HTR-8/SVneo (cell line): ENCODE measurements around the gene ABCB8.
"Not testable (repeated sequence)": the region's sequence is repeated elsewhere in the genome, so short reads cannot be mapped to it uniquely, and the experiment has no call there.

Experiments
- DNase-seq: peaks from one replicate; pipeline ENCODE4 v3.0.0; 2011; ENCODE audit warnings: low spot score, mixed read lengths; ENCODE audit not compliant: insufficient read length
- FAIRE-seq: peaks from 2 replicates; lab custom pipeline; 2011; peaks lifted over from hg19 to GRCh38; lab: Jason Lieb, UNC

The ABCB8 gene

DNA sequence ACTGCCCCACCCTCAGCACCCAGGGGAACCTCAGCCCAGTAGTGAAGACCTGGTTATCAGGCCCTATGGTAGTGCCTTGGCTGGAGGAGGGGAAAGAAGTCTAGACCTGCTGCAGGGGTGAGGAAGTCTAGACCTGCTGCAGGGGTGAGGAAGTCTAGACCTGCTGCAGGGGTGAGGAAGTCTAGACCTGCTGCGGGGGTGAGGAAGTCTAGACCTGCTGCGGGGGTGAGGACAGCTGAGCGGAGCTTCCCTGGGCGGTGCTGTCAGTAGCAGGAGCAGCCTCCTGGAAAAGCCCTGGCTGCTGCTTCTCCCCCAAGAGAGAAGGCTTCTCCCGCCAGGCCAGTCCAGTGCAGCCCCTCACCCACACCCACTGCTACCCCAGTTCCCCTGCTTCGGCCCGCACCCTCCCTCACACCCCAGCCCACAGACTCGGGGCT is 31.2 kb upstream of the ABCB8 start:
- FAIRE-seq = no peak
- no peak for DNase-seq

- FAIRE-seq = no peak
- no peak for DNase-seq
These were observed 30.4 kb upstream of the ABCB8 start for GRCh38 chr7:150997817-150998216.

DNA sequence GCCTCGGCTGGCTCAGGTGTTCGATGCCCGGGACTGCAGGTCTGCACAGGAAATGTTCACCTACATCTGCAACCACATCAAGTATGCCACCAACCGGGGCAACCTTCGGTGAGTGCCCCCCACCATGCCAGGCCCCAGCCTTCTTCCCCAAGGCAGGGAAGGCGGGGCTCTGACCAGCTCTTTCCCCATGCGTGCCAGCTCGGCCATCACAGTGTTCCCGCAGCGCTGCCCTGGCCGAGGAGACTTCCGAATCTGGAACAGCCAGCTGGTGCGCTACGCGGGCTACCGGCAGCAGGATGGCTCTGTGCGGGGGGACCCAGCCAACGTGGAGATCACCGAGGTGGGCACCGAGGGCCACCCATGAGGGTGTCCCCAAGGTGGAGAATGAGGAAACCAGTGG is 29.9 kb upstream of the ABCB8 start:
- no peak for DNase-seq
- FAIRE-seq = no peak

GRCh38 chr7:150999001-150999400 is 29.2 kb upstream of the ABCB8 start:
- no peak for FAIRE-seq
- DNase-seq = no peak

DNA sequence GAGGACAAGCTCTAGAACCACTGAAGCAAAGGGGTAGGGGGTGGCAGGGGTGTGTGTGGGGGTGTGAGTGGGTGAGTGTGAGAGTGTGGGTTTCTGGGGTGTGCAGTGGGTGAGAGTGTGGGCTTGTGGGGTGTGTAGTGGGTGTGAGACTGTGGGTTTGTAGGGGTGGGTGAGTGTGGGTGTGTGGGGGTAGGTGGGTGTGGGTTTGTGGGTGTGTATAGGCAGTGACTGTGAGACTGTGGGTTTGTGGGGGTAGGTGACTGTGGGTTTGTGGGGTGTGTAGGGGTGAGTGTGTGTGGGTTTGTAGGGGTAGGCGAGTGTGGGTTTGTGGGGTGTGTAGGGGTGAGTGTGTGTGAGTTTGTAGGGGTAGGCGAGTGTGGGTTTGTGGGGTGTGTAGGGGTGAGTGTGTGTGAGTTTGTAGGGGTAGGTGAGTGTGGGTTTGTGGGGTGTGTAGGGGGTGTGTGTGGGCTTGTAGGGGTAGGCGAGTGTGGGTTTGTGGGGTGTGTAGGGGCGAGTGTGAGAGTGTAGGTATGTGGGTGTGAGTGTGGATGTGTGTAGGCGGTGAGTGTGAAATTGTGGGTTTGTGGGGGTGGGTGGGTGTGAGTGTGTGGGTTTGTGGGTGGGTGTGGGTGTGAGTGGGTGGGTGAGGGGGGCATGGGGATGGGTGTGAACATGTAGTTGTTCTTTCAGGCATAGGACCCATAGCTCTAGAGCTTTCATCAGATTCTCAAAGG is 28.6 kb upstream of the ABCB8 start:
- FAIRE-seq = peak; percentile 23
- DNase-seq = no peak

GRCh38 chr7:151000897-151001495 is 27.3 kb upstream of the ABCB8 start:
- DNase-seq (no peak), FAIRE-seq (no peak)

- DNase-seq (no peak), FAIRE-seq (no peak)
These were observed 26.7 kb upstream of the ABCB8 start for GRCh38 chr7:151001546-151001945.

DNA sequence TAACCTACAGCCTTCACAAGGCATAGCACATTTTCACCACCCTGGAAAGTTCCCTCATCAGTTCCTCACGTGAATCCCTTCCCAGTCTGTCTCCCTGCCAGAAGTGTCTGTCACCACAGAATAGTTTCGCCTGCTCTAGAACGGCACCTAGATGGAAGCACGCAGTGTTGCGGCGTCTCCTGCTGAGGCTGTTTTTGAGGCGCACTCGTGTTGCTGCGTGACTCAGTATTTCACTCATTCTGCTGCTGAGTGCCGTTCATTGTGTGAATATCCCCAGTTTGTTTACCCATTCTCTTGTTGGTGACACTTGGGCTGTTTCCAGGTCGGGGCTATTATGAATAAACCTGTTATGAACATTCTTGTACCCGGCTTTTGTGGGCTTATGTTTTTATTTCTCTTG is 24.7 kb upstream of the ABCB8 start:
- DNase-seq (no peak), FAIRE-seq (no peak)

- no peak for DNase-seq
- FAIRE-seq = no peak
These were observed 22.7 kb upstream of the ABCB8 start for GRCh38 chr7:151005566-151005965.

DNA sequence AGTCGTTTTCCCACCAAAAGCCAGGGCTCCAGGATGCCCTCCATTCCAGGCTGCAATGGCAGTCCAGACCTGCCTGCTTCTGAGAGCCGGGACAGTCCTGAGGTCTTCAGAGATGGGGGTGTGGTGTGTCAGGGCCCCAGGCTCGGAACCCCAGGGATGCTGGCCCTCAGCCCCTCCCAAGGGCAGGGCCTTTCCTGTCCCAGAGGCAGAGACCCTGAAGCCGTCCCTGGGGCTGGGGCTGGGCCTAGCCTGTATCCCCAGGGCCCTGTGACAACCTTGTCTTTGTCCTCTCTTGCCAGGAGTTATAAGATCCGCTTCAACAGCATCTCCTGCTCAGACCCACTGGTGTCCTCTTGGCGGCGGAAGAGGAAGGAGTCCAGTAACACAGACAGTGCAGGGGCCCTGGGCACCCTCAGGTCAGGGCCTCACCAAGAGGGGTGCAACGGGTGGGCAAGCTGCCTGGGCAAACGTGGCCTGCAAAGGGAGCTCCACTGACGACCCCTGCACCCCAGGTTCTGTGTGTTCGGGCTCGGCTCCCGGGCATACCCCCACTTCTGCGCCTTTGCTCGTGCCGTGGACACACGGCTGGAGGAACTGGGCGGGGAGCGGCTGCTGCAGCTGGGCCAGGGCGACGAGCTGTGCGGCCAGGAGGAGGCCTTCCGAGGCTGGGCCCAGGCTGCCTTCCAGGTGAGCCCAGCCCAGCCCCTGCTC is 21.5 kb upstream of the ABCB8 start:
- no peak for DNase-seq

DNA sequence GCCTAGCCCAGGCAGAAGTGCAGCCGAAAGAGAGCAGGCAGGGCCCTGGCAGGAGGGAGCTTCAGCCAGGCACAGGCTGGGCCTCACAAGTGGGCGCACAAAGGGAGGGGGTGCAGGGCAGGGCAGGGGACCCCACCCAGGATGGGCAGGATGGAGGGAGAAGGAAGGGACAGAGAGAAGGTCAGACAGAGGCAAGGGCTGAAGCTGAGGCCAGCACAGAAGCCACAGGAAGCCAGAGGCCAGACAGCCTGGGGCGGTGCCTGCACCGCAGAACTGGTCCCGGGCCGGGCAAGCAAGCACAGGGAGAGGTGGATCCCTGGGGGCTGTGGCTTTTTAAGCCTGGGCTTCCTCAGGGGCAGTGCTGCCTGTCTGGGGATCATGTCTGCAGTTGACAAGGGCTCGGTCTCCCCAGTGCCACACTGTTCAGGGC is 20.8 kb upstream of the ABCB8 start:
- DNase-seq = no peak
- FAIRE-seq = no peak

More for the DNA sequence above, 21.5 kb upstream of the ABCB8 start:
- FAIRE-seq = no peak

DNA sequence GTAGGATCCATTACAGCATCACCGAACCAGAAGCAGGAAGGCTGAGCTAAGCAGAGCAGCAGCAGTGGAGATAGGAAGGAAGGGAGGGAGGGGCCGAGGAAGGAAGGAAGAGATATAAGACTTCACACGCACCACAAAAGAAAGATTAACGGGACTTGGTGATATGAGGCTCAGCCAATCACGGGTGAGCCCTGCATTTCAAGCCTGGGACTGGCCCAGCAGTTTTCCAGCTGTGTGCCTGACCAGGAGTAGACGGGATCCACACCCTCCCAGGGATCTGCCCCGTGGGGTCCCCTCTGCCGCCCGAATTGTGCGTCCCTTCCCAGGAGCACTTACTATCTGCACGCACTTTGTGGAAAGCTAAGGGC is 20.1 kb upstream of the ABCB8 start:
- no peak for FAIRE-seq
- DNase-seq = no peak

- no peak for DNase-seq
- no peak for FAIRE-seq
These were observed 19.5 kb upstream of the ABCB8 start for GRCh38 chr7:151008511-151009323.

DNA sequence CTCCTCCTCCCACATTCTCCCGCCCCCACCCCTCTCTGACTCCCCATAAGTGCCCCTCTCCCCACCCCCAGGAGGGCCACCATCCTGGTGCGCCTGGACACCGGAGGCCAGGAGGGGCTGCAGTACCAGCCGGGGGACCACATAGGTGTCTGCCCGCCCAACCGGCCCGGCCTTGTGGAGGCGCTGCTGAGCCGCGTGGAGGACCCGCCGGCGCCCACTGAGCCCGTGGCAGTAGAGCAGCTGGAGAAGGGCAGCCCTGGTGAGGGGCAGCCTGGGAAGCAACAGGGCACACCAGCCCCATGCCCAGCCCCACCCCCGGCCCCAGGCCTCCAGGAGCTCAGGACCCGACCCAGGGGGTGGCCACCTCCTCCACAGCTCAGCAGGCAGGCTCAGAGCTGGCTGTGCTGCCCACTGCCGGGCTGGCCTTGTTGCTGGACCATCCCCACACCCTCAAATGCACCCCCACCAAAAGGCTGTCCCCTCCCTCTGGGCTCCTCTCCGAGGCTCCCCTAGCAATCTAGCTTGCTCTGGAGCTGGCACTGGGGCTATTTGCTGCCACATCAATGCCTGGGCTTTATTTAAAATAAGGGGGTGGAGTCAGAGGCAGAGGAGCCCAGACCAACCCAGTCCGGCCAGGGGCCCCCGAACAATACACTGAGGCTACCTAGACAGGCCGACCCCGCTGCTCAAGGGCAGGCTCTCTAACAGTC is 18.8 kb upstream of the ABCB8 start:
- FAIRE-seq (no peak), DNase-seq (no peak)

GRCh38 chr7:151010037-151010306 is 18.3 kb upstream of the ABCB8 start:
- FAIRE-seq (no peak), DNase-seq (no peak)

GRCh38 chr7:151010307-151011096 is 17.7 kb upstream of the ABCB8 start:
- no peak for FAIRE-seq

GRCh38 chr7:151011097-151011409 is 17.2 kb upstream of the ABCB8 start:
- FAIRE-seq (no peak), DNase-seq (no peak)

More at GRCh38 chr7:151010307-151011096, 17.7 kb upstream of the ABCB8 start:
- no peak for DNase-seq

DNA sequence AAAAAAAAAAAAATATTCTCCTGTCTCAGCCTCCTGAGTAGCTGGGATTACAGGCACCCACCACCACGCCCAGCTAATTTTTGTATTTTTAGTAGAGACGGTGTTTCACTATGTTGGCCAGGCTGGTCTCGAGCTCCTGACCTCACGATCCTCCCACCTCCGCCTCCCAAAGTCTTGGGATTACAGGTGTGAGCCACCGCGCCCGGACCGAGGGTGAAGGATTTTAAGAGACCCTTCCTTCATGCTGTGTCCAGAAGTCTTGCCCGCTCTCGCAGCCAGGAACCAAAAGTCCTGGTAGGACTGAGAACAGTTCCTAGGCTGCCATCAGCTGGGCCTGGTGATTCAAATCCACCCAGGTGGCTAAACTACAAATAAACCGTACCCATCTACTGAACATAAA is 16.6 kb upstream of the ABCB8 start:
- FAIRE-seq, DNase-seq: not testable (repeated sequence)

DNA sequence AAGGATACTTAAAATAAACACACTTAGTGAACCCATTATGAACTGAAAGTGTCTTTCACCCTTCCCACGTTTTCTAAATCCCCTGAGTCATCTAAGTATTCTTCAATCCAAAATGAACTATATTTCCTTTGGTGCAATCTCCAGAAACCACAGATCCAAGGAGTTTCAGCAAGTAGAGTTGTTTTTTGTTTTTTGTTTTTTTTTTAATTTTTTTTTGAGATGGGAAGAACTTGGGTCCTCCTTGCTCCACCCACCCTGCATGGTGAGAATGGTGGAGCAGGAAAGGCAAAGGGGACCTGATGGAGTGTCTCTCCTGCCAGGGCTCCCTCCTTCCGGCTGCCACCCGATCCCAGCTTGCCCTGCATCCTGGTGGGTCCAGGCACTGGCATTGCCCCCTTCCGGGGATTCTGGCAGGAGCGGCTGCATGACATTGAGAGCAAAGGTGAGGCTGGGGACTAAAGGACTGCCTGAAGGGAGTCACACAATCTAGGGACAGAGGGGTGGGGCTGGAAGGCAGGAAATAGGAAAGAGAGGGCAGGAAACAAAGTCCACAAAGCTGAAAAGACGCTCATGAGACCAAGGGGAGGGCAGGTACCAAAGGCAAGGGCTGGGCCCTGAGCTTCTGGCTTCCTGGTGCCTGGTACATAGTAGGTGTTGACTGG is 16.1 kb upstream of the ABCB8 start:
- DNase-seq = no peak
- FAIRE-seq = no peak
